Measurements from ENCODE around the gene SLC39A3. TPM values are rescaled to one million over a fixed set of nuclear protein-coding genes. Genes with fewer than 3 reads are reported as not detected.
A peak's percentile ranks its signal among the peaks of the same experiment; 100 is the strongest.

Gene SLC39A3
- total and polyA plus RNA-seq, 2 of the 8 experiments (the other 6 are each of a cell fraction or from before 2014, with no cell fraction given): 33.0 to 52.9 TPM

DNA sequence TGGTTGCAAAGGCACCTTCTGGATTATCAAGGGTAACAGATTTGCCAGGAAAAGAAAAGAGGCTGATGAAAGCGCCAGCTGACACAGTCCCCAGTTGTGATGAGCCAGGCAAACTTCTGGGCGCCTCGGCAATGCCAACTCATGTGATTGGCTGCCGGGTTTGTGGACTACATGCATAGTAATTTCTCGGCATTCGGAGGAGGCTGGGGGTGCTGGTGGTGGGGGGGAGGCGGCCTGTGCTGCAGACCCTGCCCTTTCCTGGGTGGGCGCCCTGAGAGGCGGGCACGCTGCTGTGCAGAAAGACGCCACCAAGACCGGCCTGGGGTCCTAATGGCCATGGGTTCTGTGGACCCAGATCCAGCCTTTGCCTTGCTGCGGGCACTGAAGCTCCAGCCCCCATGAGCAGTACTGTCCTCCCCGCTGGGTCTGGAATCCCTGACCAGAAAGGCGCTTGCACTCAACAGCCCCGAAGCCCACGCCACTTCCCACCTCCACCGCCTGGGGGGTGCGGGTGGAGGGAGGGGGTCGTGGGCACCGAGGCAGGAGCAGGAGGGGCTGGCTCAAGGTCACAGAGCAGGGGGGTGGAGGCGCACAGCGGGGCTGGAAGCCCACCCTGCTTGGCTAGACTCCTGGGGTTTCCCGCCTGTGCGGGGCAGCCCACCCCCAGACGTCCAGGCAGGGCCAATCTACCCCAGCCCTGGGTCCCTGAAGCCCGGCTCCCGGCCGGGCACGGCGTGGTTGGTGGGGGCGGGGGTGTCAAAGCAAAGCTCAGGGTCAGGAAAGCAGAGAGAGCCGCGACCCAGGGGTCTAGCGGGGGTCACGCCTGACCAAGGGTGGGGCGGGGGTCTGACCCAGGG is 19.7 kb downstream of the SLC39A3 start (continued):
- TF ChIP-seq, protein P1, sequence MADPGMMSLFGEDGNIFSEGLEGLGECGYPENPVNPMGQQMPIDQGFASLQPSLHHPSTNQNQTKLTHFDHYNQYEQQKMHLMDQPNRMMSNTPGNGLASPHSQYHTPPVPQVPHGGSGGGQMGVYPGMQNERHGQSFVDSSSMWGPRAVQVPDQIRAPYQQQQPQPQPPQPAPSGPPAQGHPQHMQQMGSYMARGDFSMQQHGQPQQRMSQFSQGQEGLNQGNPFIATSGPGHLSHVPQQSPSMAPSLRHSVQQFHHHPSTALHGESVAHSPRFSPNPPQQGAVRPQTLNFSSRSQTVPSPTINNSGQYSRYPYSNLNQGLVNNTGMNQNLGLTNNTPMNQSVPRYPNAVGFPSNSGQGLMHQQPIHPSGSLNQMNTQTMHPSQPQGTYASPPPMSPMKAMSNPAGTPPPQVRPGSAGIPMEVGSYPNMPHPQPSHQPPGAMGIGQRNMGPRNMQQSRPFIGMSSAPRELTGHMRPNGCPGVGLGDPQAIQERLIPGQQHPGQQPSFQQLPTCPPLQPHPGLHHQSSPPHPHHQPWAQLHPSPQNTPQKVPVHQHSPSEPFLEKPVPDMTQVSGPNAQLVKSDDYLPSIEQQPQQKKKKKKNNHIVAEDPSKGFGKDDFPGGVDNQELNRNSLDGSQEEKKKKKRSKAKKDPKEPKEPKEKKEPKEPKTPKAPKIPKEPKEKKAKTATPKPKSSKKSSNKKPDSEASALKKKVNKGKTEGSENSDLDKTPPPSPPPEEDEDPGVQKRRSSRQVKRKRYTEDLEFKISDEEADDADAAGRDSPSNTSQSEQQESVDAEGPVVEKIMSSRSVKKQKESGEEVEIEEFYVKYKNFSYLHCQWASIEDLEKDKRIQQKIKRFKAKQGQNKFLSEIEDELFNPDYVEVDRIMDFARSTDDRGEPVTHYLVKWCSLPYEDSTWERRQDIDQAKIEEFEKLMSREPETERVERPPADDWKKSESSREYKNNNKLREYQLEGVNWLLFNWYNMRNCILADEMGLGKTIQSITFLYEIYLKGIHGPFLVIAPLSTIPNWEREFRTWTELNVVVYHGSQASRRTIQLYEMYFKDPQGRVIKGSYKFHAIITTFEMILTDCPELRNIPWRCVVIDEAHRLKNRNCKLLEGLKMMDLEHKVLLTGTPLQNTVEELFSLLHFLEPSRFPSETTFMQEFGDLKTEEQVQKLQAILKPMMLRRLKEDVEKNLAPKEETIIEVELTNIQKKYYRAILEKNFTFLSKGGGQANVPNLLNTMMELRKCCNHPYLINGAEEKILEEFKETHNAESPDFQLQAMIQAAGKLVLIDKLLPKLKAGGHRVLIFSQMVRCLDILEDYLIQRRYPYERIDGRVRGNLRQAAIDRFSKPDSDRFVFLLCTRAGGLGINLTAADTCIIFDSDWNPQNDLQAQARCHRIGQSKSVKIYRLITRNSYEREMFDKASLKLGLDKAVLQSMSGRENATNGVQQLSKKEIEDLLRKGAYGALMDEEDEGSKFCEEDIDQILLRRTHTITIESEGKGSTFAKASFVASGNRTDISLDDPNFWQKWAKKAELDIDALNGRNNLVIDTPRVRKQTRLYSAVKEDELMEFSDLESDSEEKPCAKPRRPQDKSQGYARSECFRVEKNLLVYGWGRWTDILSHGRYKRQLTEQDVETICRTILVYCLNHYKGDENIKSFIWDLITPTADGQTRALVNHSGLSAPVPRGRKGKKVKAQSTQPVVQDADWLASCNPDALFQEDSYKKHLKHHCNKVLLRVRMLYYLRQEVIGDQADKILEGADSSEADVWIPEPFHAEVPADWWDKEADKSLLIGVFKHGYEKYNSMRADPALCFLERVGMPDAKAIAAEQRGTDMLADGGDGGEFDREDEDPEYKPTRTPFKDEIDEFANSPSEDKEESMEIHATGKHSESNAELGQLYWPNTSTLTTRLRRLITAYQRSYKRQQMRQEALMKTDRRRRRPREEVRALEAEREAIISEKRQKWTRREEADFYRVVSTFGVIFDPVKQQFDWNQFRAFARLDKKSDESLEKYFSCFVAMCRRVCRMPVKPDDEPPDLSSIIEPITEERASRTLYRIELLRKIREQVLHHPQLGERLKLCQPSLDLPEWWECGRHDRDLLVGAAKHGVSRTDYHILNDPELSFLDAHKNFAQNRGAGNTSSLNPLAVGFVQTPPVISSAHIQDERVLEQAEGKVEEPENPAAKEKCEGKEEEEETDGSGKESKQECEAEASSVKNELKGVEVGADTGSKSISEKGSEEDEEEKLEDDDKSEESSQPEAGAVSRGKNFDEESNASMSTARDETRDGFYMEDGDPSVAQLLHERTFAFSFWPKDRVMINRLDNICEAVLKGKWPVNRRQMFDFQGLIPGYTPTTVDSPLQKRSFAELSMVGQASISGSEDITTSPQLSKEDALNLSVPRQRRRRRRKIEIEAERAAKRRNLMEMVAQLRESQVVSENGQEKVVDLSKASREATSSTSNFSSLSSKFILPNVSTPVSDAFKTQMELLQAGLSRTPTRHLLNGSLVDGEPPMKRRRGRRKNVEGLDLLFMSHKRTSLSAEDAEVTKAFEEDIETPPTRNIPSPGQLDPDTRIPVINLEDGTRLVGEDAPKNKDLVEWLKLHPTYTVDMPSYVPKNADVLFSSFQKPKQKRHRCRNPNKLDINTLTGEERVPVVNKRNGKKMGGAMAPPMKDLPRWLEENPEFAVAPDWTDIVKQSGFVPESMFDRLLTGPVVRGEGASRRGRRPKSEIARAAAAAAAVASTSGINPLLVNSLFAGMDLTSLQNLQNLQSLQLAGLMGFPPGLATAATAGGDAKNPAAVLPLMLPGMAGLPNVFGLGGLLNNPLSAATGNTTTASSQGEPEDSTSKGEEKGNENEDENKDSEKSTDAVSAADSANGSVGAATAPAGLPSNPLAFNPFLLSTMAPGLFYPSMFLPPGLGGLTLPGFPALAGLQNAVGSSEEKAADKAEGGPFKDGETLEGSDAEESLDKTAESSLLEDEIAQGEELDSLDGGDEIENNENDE (IDR thresholded peaks at IDR 0.05; ENCODE audit: insufficient replicate concordance, low read length): no peak
- TF ChIP-seq KDM5A (IDR thresholded peaks at IDR 0.05; ENCODE audit: low read length) (no peak), CHD1 (IDR thresholded peaks at IDR 0.05; ENCODE audit: low read depth, low read length) (no peak), EP300 (IDR thresholded peaks at IDR 0.05; ENCODE audit: borderline replicate concordance in 1 of 2, low read depth in 2 of 2, low read length in 2 of 2) (no peak), JUND (IDR thresholded peaks at IDR 0.05; ENCODE audit: low read length) (no peak), ASH2L (IDR thresholded peaks at IDR 0.05; ENCODE audit: low read length) (peak; percentile 43), KDM4A (IDR thresholded peaks at IDR 0.05; ENCODE audit: low read depth, low read length, severe bottlenecking) (peak; percentile 42), MAFK (IDR thresholded peaks at IDR 0.05; ENCODE audit: low read depth, low read length) (peak; percentile 2; the same call in 1 of the 2 replicates)
- TF ChIP-seq, protein P2, sequence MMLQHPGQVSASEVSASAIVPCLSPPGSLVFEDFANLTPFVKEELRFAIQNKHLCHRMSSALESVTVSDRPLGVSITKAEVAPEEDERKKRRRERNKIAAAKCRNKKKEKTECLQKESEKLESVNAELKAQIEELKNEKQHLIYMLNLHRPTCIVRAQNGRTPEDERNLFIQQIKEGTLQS (IDR thresholded peaks at IDR 0.05; ENCODE audit: insufficient read depth, low read depth, low read length): no peak

Data from H1 (cell line).